Loucy (cell line): ENCODE data around the gene SH3BP4.

Experiments used
- CTCF ChIP-seq: fragments of 200-600 bp; sonication (generic); conservative IDR thresholded peaks from 2 replicates; pipeline ENCODE4 v1.5.1; 2014; ENCODE audit warnings: mild to moderate bottlenecking, antibody characterized with exemption, low read length
- EZH2phosphoT487 ChIP-seq: fragments of 200-600 bp; IDR thresholded peaks from 2 replicates; pipeline ENCODE4 v1.6.1; 2018; ENCODE audit warnings: antibody characterized with exemption, mild to moderate bottlenecking, moderate library complexity, borderline replicate concordance

GRCh38 chr2:234993541-234993981 lies 41.7 kb downstream of the SH3BP4 start:
- no peak for TF ChIP-seq CTCF
- no peak for TF ChIP-seq EZH2phosphoT487
